ENCODE results near the gene DLL1. TPM values are rescaled to one million over a fixed set of nuclear protein-coding genes. Genes with fewer than 3 reads are reported as not detected.

DLL1 gene
- total and polyA plus RNA-seq, 2 donors from 2014 or later = 4.5 to 11.9 TPM

DNA sequence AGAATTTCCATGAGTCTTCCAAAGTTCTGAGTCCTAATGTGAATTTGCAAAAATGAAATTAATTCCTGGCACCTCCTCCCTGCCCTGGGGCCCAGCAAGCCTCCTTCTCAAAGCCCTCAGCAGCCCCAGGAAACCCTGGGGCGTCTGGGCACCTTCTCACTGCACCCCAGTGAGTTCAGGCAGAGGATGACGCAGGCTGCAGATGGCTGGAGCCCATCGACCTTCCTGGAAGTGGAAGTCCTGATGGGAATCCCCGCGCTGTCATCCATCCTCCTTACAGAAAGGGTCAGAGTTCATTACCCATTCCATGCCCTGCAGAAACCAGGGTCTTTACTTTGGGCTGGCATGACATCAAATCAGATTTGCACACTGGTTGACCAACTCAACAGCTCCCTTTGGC, 31.6 kb downstream of the DLL1 start:
- FAIRE-seq (no peak), DNase-seq (no peak)
- TF ChIP-seq, protein P1, sequence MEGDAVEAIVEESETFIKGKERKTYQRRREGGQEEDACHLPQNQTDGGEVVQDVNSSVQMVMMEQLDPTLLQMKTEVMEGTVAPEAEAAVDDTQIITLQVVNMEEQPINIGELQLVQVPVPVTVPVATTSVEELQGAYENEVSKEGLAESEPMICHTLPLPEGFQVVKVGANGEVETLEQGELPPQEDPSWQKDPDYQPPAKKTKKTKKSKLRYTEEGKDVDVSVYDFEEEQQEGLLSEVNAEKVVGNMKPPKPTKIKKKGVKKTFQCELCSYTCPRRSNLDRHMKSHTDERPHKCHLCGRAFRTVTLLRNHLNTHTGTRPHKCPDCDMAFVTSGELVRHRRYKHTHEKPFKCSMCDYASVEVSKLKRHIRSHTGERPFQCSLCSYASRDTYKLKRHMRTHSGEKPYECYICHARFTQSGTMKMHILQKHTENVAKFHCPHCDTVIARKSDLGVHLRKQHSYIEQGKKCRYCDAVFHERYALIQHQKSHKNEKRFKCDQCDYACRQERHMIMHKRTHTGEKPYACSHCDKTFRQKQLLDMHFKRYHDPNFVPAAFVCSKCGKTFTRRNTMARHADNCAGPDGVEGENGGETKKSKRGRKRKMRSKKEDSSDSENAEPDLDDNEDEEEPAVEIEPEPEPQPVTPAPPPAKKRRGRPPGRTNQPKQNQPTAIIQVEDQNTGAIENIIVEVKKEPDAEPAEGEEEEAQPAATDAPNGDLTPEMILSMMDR (IDR thresholded peaks at IDR 0.05; ENCODE audit: borderline replicate concordance, extremely low read depth, insufficient read depth) = no peak
- Histone ChIP-seq H3K27me3 (ENCODE audit: control insufficient read depth, insufficient read depth, low read length) (no peaks in the 10 kb centered on the region), H3K4me3 (ENCODE audit: low read length in 3 of 3) (no peak overlapping the region), H3K9me3 (ENCODE audit: control insufficient read depth in 2 of 3, insufficient read depth in 1 of 3, low read length in 3 of 3) (no peaks in the 10 kb centered on the region), H3K27ac (ENCODE audit: low read depth in 2 of 2, low read length in 2 of 2) (no peak overlapping the region), H3K36me3 (ENCODE audit: control insufficient read depth in 2 of 3, insufficient read depth in 3 of 3, low read length in 3 of 3) (no peaks in the 10 kb centered on the region), H3K9ac (ENCODE audit: low read length in 3 of 3) (no peak overlapping the region), H3K4me1 (ENCODE audit: control insufficient read depth in 2 of 3, insufficient read depth in 2 of 3, low read depth in 1 of 3, low read length in 3 of 3) (no peaks in the 10 kb centered on the region)
- intact Hi-C loops (cut with DNase I) = no loop called here

DNA sequence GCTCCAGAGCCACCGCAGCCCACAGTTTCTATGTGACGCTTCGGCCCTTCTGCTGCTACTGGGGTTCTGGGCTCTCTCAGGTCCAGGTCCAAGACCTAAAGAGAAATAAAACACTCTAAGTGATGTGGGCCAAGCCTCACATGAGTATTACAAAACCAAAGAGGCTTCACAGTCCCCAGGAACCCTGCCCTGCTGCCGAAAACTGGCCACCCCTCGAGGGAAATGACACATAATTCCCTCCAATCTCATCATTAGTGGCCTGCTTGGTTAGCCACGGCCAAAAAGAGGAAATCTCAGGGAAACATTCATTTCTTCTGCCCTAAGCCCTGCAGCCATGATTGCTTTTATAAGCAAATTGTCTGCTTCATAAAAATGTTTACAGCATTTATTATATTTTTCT, 32.5 kb downstream of the DLL1 start:
- H3K9ac ChIP-seq (ENCODE audit: low read length in 3 of 3) = no peak overlapping the region
- DNase-seq (no peak), FAIRE-seq (no peak)
- intact Hi-C loops (cut with DNase I) = no loop called here
- H3K9me3 ChIP-seq (ENCODE audit: control insufficient read depth in 2 of 3, insufficient read depth in 1 of 3, low read length in 3 of 3) = no peaks in the 10 kb centered on the region
- TF ChIP-seq, protein P1 (IDR thresholded peaks at IDR 0.05; ENCODE audit: borderline replicate concordance, extremely low read depth, insufficient read depth) = no peak
- no peak overlapping the region for H3K27ac ChIP-seq (ENCODE audit: low read depth in 2 of 2, low read length in 2 of 2)
- no peaks in the 10 kb centered on the region for H3K4me1 ChIP-seq (ENCODE audit: control insufficient read depth in 2 of 3, insufficient read depth in 2 of 3, low read depth in 1 of 3, low read length in 3 of 3)
- H3K36me3 ChIP-seq (ENCODE audit: control insufficient read depth in 2 of 3, insufficient read depth in 3 of 3, low read length in 3 of 3) = no peaks in the 10 kb centered on the region
- H3K27me3 ChIP-seq (ENCODE audit: control insufficient read depth, insufficient read depth, low read length) = no peaks in the 10 kb centered on the region
- H3K4me3 ChIP-seq (ENCODE audit: low read length in 3 of 3) = no peak overlapping the region

DNA sequence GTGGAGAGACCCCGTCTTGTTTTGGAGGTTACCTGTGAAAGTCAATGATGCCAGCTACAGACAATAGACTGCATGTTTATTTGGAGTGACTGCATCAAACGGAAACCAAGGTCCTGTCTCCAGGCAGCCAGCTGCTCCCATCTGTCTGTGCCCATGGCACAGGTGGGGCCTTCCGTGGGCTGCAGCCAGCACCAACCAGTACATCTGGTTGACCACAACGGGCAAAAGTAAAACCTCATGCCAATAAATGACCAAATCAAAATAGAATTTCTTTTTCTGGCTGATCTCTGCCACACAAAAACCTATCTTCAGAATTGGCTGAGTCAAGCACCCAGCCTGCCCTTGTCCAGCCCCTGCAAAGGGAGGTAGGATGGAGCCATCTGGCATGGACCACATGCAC, 33.5 kb downstream of the DLL1 start:
- FAIRE-seq = no peak
- DNase-seq = no peak
- Histone ChIP-seq H3K9ac (ENCODE audit: low read length in 3 of 3) (no peak overlapping the region), H3K9me3 (ENCODE audit: control insufficient read depth in 2 of 3, insufficient read depth in 1 of 3, low read length in 3 of 3) (no peaks in the 10 kb centered on the region), H3K27me3 (ENCODE audit: control insufficient read depth, insufficient read depth, low read length) (no peaks in the 10 kb centered on the region), H3K4me3 (ENCODE audit: low read length in 3 of 3) (no peak overlapping the region), H3K4me1 (ENCODE audit: control insufficient read depth in 2 of 3, insufficient read depth in 2 of 3, low read depth in 1 of 3, low read length in 3 of 3) (no peaks in the 10 kb centered on the region), H3K36me3 (ENCODE audit: control insufficient read depth in 2 of 3, insufficient read depth in 3 of 3, low read length in 3 of 3) (no peaks in the 10 kb centered on the region), H3K27ac (ENCODE audit: low read depth in 2 of 2, low read length in 2 of 2) (no peak overlapping the region)
- intact Hi-C loops (cut with DNase I) = no loop called here
- TF ChIP-seq, protein P1 (IDR thresholded peaks at IDR 0.05; ENCODE audit: borderline replicate concordance, extremely low read depth, insufficient read depth) = no peak

DNA sequence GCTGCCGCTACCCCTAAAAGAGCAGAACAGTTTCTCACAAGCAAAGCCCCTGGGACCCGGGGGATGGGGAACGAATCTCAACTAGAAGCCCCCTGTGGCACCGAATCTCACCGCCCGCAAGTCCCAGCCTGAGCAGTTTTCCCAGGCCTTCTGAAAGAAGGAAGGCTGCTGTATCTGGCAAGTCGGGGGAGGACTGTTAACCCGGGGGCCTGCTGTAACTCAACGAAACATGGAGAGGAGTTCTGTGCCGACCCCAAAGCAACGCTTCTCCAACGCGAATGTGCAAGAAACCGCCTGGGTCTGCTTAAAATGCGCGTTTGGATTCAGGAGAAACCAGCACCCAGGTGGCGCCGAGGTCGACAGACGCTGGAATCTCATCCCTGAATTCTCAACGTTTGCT, 34.2 kb downstream of the DLL1 start:
- no peak overlapping the region for H3K9ac ChIP-seq (ENCODE audit: low read length in 3 of 3)
- H3K4me1 ChIP-seq (ENCODE audit: control insufficient read depth in 2 of 3, insufficient read depth in 2 of 3, low read depth in 1 of 3, low read length in 3 of 3) = no peaks in the 10 kb centered on the region
- H3K4me3 ChIP-seq (ENCODE audit: low read length in 3 of 3) = no peak overlapping the region
- H3K27ac ChIP-seq (ENCODE audit: low read depth in 2 of 2, low read length in 2 of 2) = no peak overlapping the region
- FAIRE-seq (no peak), DNase-seq (no peak)
- TF ChIP-seq, protein P1 (IDR thresholded peaks at IDR 0.05; ENCODE audit: borderline replicate concordance, extremely low read depth, insufficient read depth) = no peak
- H3K9me3 ChIP-seq (ENCODE audit: control insufficient read depth in 2 of 3, insufficient read depth in 1 of 3, low read length in 3 of 3) = no peaks in the 10 kb centered on the region
- H3K27me3 ChIP-seq (ENCODE audit: control insufficient read depth, insufficient read depth, low read length) = no peaks in the 10 kb centered on the region
- intact Hi-C loops (cut with DNase I) = no loop called here
- no peaks in the 10 kb centered on the region for H3K36me3 ChIP-seq (ENCODE audit: control insufficient read depth in 2 of 3, insufficient read depth in 3 of 3, low read length in 3 of 3)
